ENCODE measurements around the gene ATP5ME.

ATP5ME gene

GRCh38 chr4:623914-624566 is 50.0 kb downstream of the ATP5ME start:
- in situ Hi-C loops (cut with HindIII; ENCODE audit: low sequenced_read_pairs) = loop anchor here (25.0 kb wide), 1 partner anchor 788 kb away; the partner anchor contains the start of gene NKX1-1

GRCh38 chr4:622996-623913 is 50.8 kb downstream of the ATP5ME start:
- in situ Hi-C loops (cut with HindIII; ENCODE audit: low sequenced_read_pairs) = loop anchor here (25.0 kb wide), 1 partner anchor 789 kb away; the partner anchor contains the start of gene NKX1-1

All from DLD1 (cell line).